ENCODE results near the gene TRABD2B. TPM values are rescaled to one million over a fixed set of nuclear protein-coding genes. Genes with fewer than 3 reads are reported as not detected.

TRABD2B gene
- total RNA-seq, 1 donor from 2014 or later: 0.89 TPM

- no peak overlapping the region for H2AFZ ChIP-seq (ENCODE audit: low read depth, low read length)
- H4K20me1 ChIP-seq (ENCODE audit: insufficient read depth, low read length): no peaks in the 10 kb centered on the region
- H3K4me1 ChIP-seq (ENCODE audit: insufficient read depth, low read length): no peaks in the 10 kb centered on the region
- Mint-ChIP-seq H3K9me3 (ENCODE audit: unreplicated experiment) (peaks cover 2% of the 10 kb centered on the region), H3K27me3 (ENCODE audit: low read depth, unreplicated experiment) (peaks cover 59% of the 10 kb centered on the region), H3K4me3 (ENCODE audit: unreplicated experiment) (no peak overlapping the region), H3K36me3 (ENCODE audit: low read depth, unreplicated experiment) (no peaks in the 10 kb centered on the region), H3K4me1 (ENCODE audit: low read depth, unreplicated experiment) (no peaks in the 10 kb centered on the region), H3K27ac (ENCODE audit: unreplicated experiment) (no peak overlapping the region)
- H3K27me3 ChIP-seq (ENCODE audit: insufficient read depth, low read length): no peaks in the 10 kb centered on the region
- H3K79me2 ChIP-seq (ENCODE audit: insufficient read depth, low read length): no peaks in the 10 kb centered on the region
- no peak overlapping the region for H3K4me3 ChIP-seq (ENCODE audit: insufficient read depth, low read depth, low read length)
- no peaks in the 10 kb centered on the region for H3K36me3 ChIP-seq (ENCODE audit: insufficient read depth, low read length)
- DNase-seq (ENCODE audit: low read depth) (no peak), FAIRE-seq (no peak)
- H3K9ac ChIP-seq (ENCODE audit: low read length): no peak overlapping the region
- TF ChIP-seq CTCF (IDR thresholded peaks at IDR 0.05; ENCODE audit: insufficient read depth, low read depth, low read length): no peak
- TF ChIP-seq EZH2 (IDR thresholded peaks at IDR 0.05; ENCODE audit: insufficient read depth, low read length): no peak
- H3K27ac ChIP-seq (ENCODE audit: low read depth, low read length): no peak overlapping the region
- H3K9me3 ChIP-seq (ENCODE audit: insufficient read depth, low read depth, low read length): no peaks in the 10 kb centered on the region
- no peak overlapping the region for H3K4me2 ChIP-seq (ENCODE audit: low read length)
These were observed 145.0 kb downstream of the TRABD2B start for GRCh38 chr1:47852006-47852718.

GRCh38 chr1:47850451-47850850, 146.7 kb downstream of the TRABD2B start:
- no peaks in the 10 kb centered on the region for H4K20me1 ChIP-seq (ENCODE audit: insufficient read depth, low read length)
- H3K27me3 Mint-ChIP-seq (ENCODE audit: low read depth, unreplicated experiment): peaks cover 62% of the 10 kb centered on the region
- no peak for FAIRE-seq

More at GRCh38 chr1:47850451-47850850, 146.7 kb downstream of the TRABD2B start:
- Histone ChIP-seq H3K27ac (ENCODE audit: low read depth, low read length) (no peak overlapping the region), H3K9ac (ENCODE audit: low read length) (no peak overlapping the region), H3K4me3 (ENCODE audit: insufficient read depth, low read depth, low read length) (no peak overlapping the region), H3K27me3 (ENCODE audit: insufficient read depth, low read length) (no peaks in the 10 kb centered on the region), H3K4me2 (ENCODE audit: low read length) (no peak overlapping the region), H3K9me3 (ENCODE audit: insufficient read depth, low read depth, low read length) (no peaks in the 10 kb centered on the region), H2AFZ (ENCODE audit: low read depth, low read length) (no peak overlapping the region), H3K36me3 (ENCODE audit: insufficient read depth, low read length) (no peaks in the 10 kb centered on the region), H3K79me2 (ENCODE audit: insufficient read depth, low read length) (no peaks in the 10 kb centered on the region), H3K4me1 (ENCODE audit: insufficient read depth, low read length) (no peaks in the 10 kb centered on the region)
- H3K4me3 Mint-ChIP-seq (ENCODE audit: unreplicated experiment): no peak overlapping the region
- TF ChIP-seq EZH2 (IDR thresholded peaks at IDR 0.05; ENCODE audit: insufficient read depth, low read length) (no peak), CTCF (IDR thresholded peaks at IDR 0.05; ENCODE audit: insufficient read depth, low read depth, low read length) (no peak)
- H3K9me3 Mint-ChIP-seq (ENCODE audit: unreplicated experiment): peaks cover 2% of the 10 kb centered on the region
- H3K36me3 Mint-ChIP-seq (ENCODE audit: low read depth, unreplicated experiment): peaks cover 2% of the 10 kb centered on the region
- no peak for DNase-seq (ENCODE audit: low read depth)
- H3K4me1 Mint-ChIP-seq (ENCODE audit: low read depth, unreplicated experiment): no peaks in the 10 kb centered on the region
- no peak overlapping the region for H3K27ac Mint-ChIP-seq (ENCODE audit: unreplicated experiment)
